IMR-90 (cell line): ENCODE data around the gene HUS1B. TPM values are rescaled to one million over a fixed set of nuclear protein-coding genes. Genes with fewer than 3 reads are reported as not detected.

ENCODE experiments used
- ATAC-seq: fragments of 200-7000 bp; cut with Tn5 transposase; 2 replicates; pipeline ENCODE4 v1.9.1; 2020; ENCODE audit warnings: low read depth, mild to moderate bottlenecking, moderate library complexity
- BruUV-seq: library from RNA; stranded (reverse); fragments of 400-500 nt; replicated peaks from 2 replicates; lab custom pipeline; 2021; lab: Mats Ljungman, UMichigan
- CTCF ChIA-PET: fragments of 300-600 bp; formaldehyde crosslinking; extraction: SDS; loops from one replicate; lab custom pipeline; 2021; ENCODE audit warnings: antibody characterized with exemption; lab: Yijun Ruan, JAX
- POLR2A ChIA-PET: fragments of 300-600 bp; sonication (Branson Sonifier 250); formaldehyde crosslinking; loops from one replicate; lab custom pipeline; 2022; ENCODE audit warnings: antibody characterized with exemption; ENCODE audit not compliant: unreplicated experiment; lab: Charles Lee
- DNase-seq: peaks from one replicate; pipeline ENCODE4 v3.0.0; 2013
- H2AFZ ChIP-seq: replicated peaks from 2 replicates; pipeline ENCODE3; 2013; ENCODE audit warnings: low read length, mild to moderate bottlenecking; ENCODE audit not compliant: poor library complexity
- H2AK5ac ChIP-seq: 2 replicates; pipeline ENCODE4 v1.6.1; 2013; ENCODE audit warnings: low read depth, low read length, inconsistent platforms
- H2AK9ac ChIP-seq: replicated peaks from 2 replicates; pipeline ENCODE3; 2013; ENCODE audit warnings: mild to moderate bottlenecking, low read depth, low read length, moderate library complexity; ENCODE audit not compliant: poor library complexity
- H2BK120ac ChIP-seq: 2 replicates; pipeline ENCODE4 v1.6.1; 2013; ENCODE audit warnings: low read depth, low read length, inconsistent platforms
- H2BK15ac ChIP-seq: 3 replicates; pipeline ENCODE4 v1.6.1; 2013; ENCODE audit warnings: low read depth, low read length, inconsistent platforms
- H2BK20ac ChIP-seq: 2 replicates; pipeline ENCODE4 v1.6.1; 2013; ENCODE audit warnings: low read depth, mild to moderate bottlenecking, inconsistent platforms, low read length, moderate library complexity
- H2BK5ac ChIP-seq: 2 replicates; pipeline ENCODE4 v1.6.1; 2013; ENCODE audit warnings: mild to moderate bottlenecking, low read depth, low read length, inconsistent platforms; ENCODE audit not compliant: poor library complexity, severe bottlenecking
- H3K14ac ChIP-seq: replicated peaks from 2 replicates; pipeline ENCODE4 v1.6.1; 2013; ENCODE audit warnings: low read depth, low read length, inconsistent platforms
- H3K18ac ChIP-seq: 2 replicates; pipeline ENCODE4 v1.6.1; 2013; ENCODE audit warnings: low read depth, low read length, control low read depth
- H3K23ac ChIP-seq: 2 replicates; pipeline ENCODE4 v1.6.1; 2013; ENCODE audit warnings: low read depth, low read length, inconsistent platforms
- H3K27ac ChIP-seq: 2 replicates; pipeline ENCODE4 v1.5.1; 2013; ENCODE audit warnings: mild to moderate bottlenecking, control low read depth, low read length; ENCODE audit not compliant: insufficient read depth
- H3K27me3 ChIP-seq: 2 replicates; pipeline ENCODE4 v1.6.1; 2013; ENCODE audit warnings: low read length; ENCODE audit not compliant: control insufficient read depth, insufficient read depth
- H3K36me3 ChIP-seq: 2 replicates; pipeline ENCODE4 v1.6.1; 2013; ENCODE audit warnings: low read length, mixed read lengths; ENCODE audit not compliant: control insufficient read depth, insufficient read depth
- H3K4ac ChIP-seq: 2 replicates; pipeline ENCODE4 v1.6.1; 2013; ENCODE audit warnings: low read depth, low read length, inconsistent platforms
- H3K4me1 ChIP-seq: 2 replicates; pipeline ENCODE4 v1.6.1; 2013; ENCODE audit warnings: low read length, mixed read lengths; ENCODE audit not compliant: control insufficient read depth, insufficient read depth
- H3K4me2 ChIP-seq: 2 replicates; pipeline ENCODE4 v1.6.1; 2013; ENCODE audit warnings: low read depth, mild to moderate bottlenecking, control low read depth, low read length, moderate library complexity
- H3K4me3 ChIP-seq: 2 replicates; pipeline ENCODE4 v1.5.1; 2013; ENCODE audit warnings: low read depth, mild to moderate bottlenecking, control low read depth, low read length, moderate library complexity; ENCODE audit not compliant: insufficient read depth
- H3K56ac ChIP-seq: 2 replicates; pipeline ENCODE4 v1.6.1; 2013; ENCODE audit warnings: low read length, inconsistent platforms; ENCODE audit not compliant: insufficient read depth; ENCODE audit errors: extremely low read depth
- H3K79me1 ChIP-seq, 2 experiments: 2 replicates each; pipeline ENCODE4 v1.6.1; 2013; ENCODE audit warnings: low read length in 2 of 2, inconsistent platforms in 1 of 2, low read depth in 1 of 2
- H3K9ac ChIP-seq: 2 replicates; pipeline ENCODE4 v1.6.1; 2013; ENCODE audit warnings: low read depth, low read length, control low read depth
- H3K9me1 ChIP-seq: 2 replicates; pipeline ENCODE4 v1.6.1; 2013; ENCODE audit warnings: low read length, inconsistent platforms; ENCODE audit not compliant: insufficient read depth
- H3K9me3 ChIP-seq: 2 replicates; pipeline ENCODE4 v1.6.1; 2013; ENCODE audit warnings: low read length; ENCODE audit not compliant: control insufficient read depth, insufficient read depth
- H4K20me1 ChIP-seq: 2 replicates; pipeline ENCODE4 v1.6.1; 2013; ENCODE audit warnings: low read length, inconsistent platforms; ENCODE audit not compliant: insufficient read depth
- H4K5ac ChIP-seq: 2 replicates; pipeline ENCODE4 v1.6.1; 2013; ENCODE audit warnings: mild to moderate bottlenecking, low read depth, low read length, control low read depth
- H4K8ac ChIP-seq, 2 experiments: 2 replicates each; pipeline ENCODE4 v1.6.1; 2013; ENCODE audit warnings: low read depth in 2 of 2, low read length in 2 of 2, control low read depth in 1 of 2, inconsistent platforms in 1 of 2
- H4K91ac ChIP-seq: 2 replicates; pipeline ENCODE4 v1.6.1; 2013; ENCODE audit warnings: low read depth, low read length, inconsistent platforms; ENCODE audit not compliant: insufficient read depth
- RCOR1 ChIP-seq: IDR thresholded peaks from 2 replicates; pipeline ENCODE4 v1.6.1; 2012; ENCODE audit warnings: mild to moderate bottlenecking, low read length, improper control_type of control experiment; ENCODE audit not compliant: insufficient replicate concordance
- WGBS, 2 experiments: methylation state at CpG; one replicate each; pipeline versions ENCODE4 v1.1.5 to v1.1.7; 2013; ENCODE audit warnings: missing lambda C conversion rate in 2 of 2; ENCODE audit not compliant: insufficient read length in 1 of 2; ENCODE audit errors: extremely low coverage in 2 of 2; 5-methylcytosine and 5-hydroxymethylcytosine counted together
- dilution Hi-C: fragments of 300-500 bp; cut with HindIII; formaldehyde crosslinking; loops from one replicate; pipeline ENCODE4 v1.14.3; 2018; ENCODE audit warnings: low sequenced_read_pairs; ENCODE audit not compliant: unreplicated experiment
- in situ Hi-C: fragments of 300-500 bp; cut with MboI; formaldehyde crosslinking; loops from 3 replicates; pipeline ENCODE4 v1.14.3; 2019; ENCODE audit warnings: low sequenced_read_pairs, inconsistent platforms, mixed read lengths
- intact Hi-C: fragments of 100-400 bp; cut with micrococcal nuclease; formaldehyde crosslinking; loops from 2 replicates; pipeline ENCODE4 v1.10.0; 2022
- polyA plus RNA-seq, 3 experiments: library from polyadenylated mRNA; depleted of rRNA; stranded (reverse); fragments of >200 nt; gene quantifications; 2 replicates each; pipeline ENCODE4 v1.2.3, GENCODE V29; 2012; ENCODE audit warnings: low replicate concordance in 1 of 3
- total RNA-seq: library from RNA; depleted of rRNA; stranded (reverse); fragments of >200 nt; gene quantifications from 2 replicates; pipeline ENCODE4 v1.2.3, GENCODE V29; 2012

The HUS1B gene
- total and polyA plus RNA-seq, 2 of the 4 experiments (the other 2 are of a cell fraction): 0.36 to 0.39 TPM

DNA sequence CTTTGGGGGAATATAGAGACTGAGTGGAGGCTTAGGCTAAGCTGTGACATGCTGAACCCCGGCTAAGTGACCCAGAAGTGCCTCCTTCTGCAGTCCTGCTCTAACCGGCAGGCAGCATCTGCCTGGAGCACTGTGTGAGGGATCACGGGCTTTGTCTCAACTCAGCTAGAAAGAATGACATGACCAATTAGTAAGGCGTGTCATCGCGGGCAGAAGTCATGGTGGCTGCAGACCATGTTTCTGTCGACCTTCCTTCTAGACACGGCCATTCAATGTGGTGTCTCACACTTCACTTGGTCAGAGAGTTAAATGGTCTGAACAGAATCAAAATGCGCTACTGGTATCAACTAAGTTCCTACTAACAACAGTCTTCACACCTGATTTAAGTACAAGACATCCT lies 35.0 kb downstream of the HUS1B start:
- no peak overlapping the region for H2AK5ac ChIP-seq
- in situ Hi-C loops (no loop called here), dilution Hi-C loops (no loop called here), intact Hi-C loops (loop anchor here (10.0 kb wide), 1 partner anchor 163 kb away; no protein-coding TSS in a partner anchor)
- H3K27me3 ChIP-seq: no peaks in the 10 kb centered on the region
- H2BK15ac ChIP-seq: no peak overlapping the region
- no peak overlapping the region; the same call in 1 of the 2 replicates for H4K91ac ChIP-seq
- H2BK5ac ChIP-seq: no peak overlapping the region
- no peak overlapping the region for H2AFZ ChIP-seq
- no peak overlapping the region for H3K4me3 ChIP-seq
- no peak for TF ChIP-seq RCOR1
- 87% methylated on average over 5 of the region's 9 CpGs; no CpG with 5 or more reads in 1 of the 2 experiments for WGBS, 2 experiments
- H2BK120ac ChIP-seq: no peak overlapping the region
- H4K20me1 ChIP-seq: no peaks in the 10 kb centered on the region
- peaks cover 17 to 44% of the 10 kb centered on the region in 2 experiments for H3K79me1 ChIP-seq
- no TSS peak for BruUV-seq
- no peak overlapping the region; the same call in 1 of the 2 replicates for H3K4ac ChIP-seq
- no peak overlapping the region for H3K18ac ChIP-seq
- no peak overlapping the region for H3K4me2 ChIP-seq
- H4K5ac ChIP-seq: no peak overlapping the region
- no peak overlapping the region for H3K56ac ChIP-seq
- no peak overlapping the region for H2AK9ac ChIP-seq
- ChIA-PET CTCF (no interaction called here), POLR2A (no interaction called here)
- ATAC-seq (no peak), DNase-seq (no peak)
- H3K9me1 ChIP-seq: peaks cover 15% of the 10 kb centered on the region
- no peak overlapping the region for H3K14ac ChIP-seq
- no peaks in the 10 kb centered on the region for H3K4me1 ChIP-seq
- H3K27ac ChIP-seq: no peak overlapping the region
- H3K9me3 ChIP-seq: no peaks in the 10 kb centered on the region
- H3K23ac ChIP-seq: 0 out of 2 replicates have a peak overlapping the region, but pooled peaks have one; percentile 26
- peaks cover 6% of the 10 kb centered on the region for H3K36me3 ChIP-seq
- no peak overlapping the region for H3K9ac ChIP-seq
- H4K8ac ChIP-seq: no peak overlapping the region
- H2BK20ac ChIP-seq: no peak overlapping the region
